MCF 10A (cell line): ENCODE data around the gene NDRG3. TPM values are rescaled to one million over a fixed set of nuclear protein-coding genes. Genes with fewer than 3 reads are reported as not detected.

ENCODE experiments used
- BruUV-seq: library from RNA; stranded (reverse); fragments of 400-500 nt; replicated peaks from 2 replicates; lab custom pipeline; 2021; lab: Mats Ljungman, UMichigan
- CTCF ChIA-PET: fragments of 300-600 bp; sonication (Branson Sonifier 250); formaldehyde crosslinking; extraction: SDS; loops from one replicate; lab custom pipeline; 2021; ENCODE audit warnings: antibody characterized with exemption, inconsistent platforms; lab: Yijun Ruan, JAX
- POLR2A ChIA-PET: fragments of 300-600, 350-650 bp; sonication (Branson Sonifier 250); formaldehyde crosslinking; extraction: SDS; loops from one replicate; lab custom pipeline; 2020; ENCODE audit warnings: antibody characterized with exemption, inconsistent platforms; lab: Yijun Ruan, JAX
- DNase-seq: peaks from one replicate; pipeline ENCODE4 v3.0.0-alpha.2; 2018; ENCODE audit not compliant: unreplicated experiment
- H3K27ac Mint-ChIP-seq: one replicate; pipeline ENCODE4 v1.8.0; 2022; ENCODE audit warnings: mild to moderate bottlenecking, low read depth, mixed read lengths; ENCODE audit not compliant: unreplicated experiment
- H3K27me3 Mint-ChIP-seq: one replicate; pipeline ENCODE4 v1.8.0; 2022; ENCODE audit warnings: mixed read lengths; ENCODE audit not compliant: insufficient read depth, unreplicated experiment
- H3K36me3 Mint-ChIP-seq: one replicate; pipeline ENCODE4 v1.8.0; 2022; ENCODE audit warnings: mild to moderate bottlenecking, moderate library complexity, mixed read lengths; ENCODE audit not compliant: insufficient read depth, unreplicated experiment
- H3K4me1 Mint-ChIP-seq: one replicate; pipeline ENCODE4 v1.8.0; 2022; ENCODE audit warnings: mixed read lengths; ENCODE audit not compliant: insufficient read depth, unreplicated experiment
- H3K4me3 Mint-ChIP-seq: one replicate; pipeline ENCODE4 v1.8.0; 2022; ENCODE audit warnings: mild to moderate bottlenecking, moderate library complexity, mixed read lengths; ENCODE audit not compliant: unreplicated experiment
- H3K9me3 Mint-ChIP-seq: one replicate; pipeline ENCODE4 v1.8.0; 2022; ENCODE audit warnings: mixed read lengths; ENCODE audit not compliant: unreplicated experiment
- CTCF ChIP-seq: fragments of 200-600 bp; IDR thresholded peaks from one replicate; pipeline ENCODE4 v1.8.0; 2022; ENCODE audit warnings: antibody characterized with exemption, mild to moderate bottlenecking; ENCODE audit not compliant: unreplicated experiment
- intact Hi-C: fragments of 100-400 bp; cut with micrococcal nuclease; formaldehyde crosslinking; loops from 2 replicates; pipeline ENCODE4 v1.14.1; 2022
- total RNA-seq: library from RNA; stranded (reverse); gene quantifications from 2 replicates; pipeline ENCODE4 v1.2.3, GENCODE V29; 2022

NDRG3 gene
- total RNA-seq, 1 experiment from 2014 or later = 10.3 TPM

- H3K27me3 Mint-ChIP-seq = no peaks in the 10 kb centered on the region
- H3K9me3 Mint-ChIP-seq = no peaks in the 10 kb centered on the region
- ChIA-PET CTCF (interaction anchor here (0.6 to 4.6 kb wide), 29 partner anchors 9 to 1169 kb away, joined by 3 to 58 read pairs (median 5); partner anchors contain the start of gene TGIF2), POLR2A (interaction anchor here (0.6 to 4.3 kb wide), 25 partner anchors 9 to 651 kb away, joined by 3 to 67 read pairs (median 7); partner anchors contain the start of genes AAR2, DSN1, NDRG3 and SCAND1)
- no peak for TF ChIP-seq CTCF
- peak overlapping the region; percentile 99 for H3K4me3 Mint-ChIP-seq
- peak overlapping the region; percentile 98 for H3K27ac Mint-ChIP-seq
- TSS peak; percentile 87 for BruUV-seq
- peak; percentile 26 for DNase-seq
- intact Hi-C loops = loop anchor here (1.0 kb wide), 1 partner anchor 49 kb away; no protein-coding TSS in a partner anchor
- H3K36me3 Mint-ChIP-seq = peaks cover 26% of the 10 kb centered on the region
- peaks cover 4% of the 10 kb centered on the region for H3K4me1 Mint-ChIP-seq
These were observed 140.9 kb downstream of the NDRG3 start for GRCh38 chr20:36604952-36605398.

Other genes starting within 250 kb of the NDRG3 start
- gene MYL9, start 204.6 kb downstream of the NDRG3 start, total RNA-seq = 4.3 and 7.9 TPM in 2 replicates
- gene TGIF2, start 172.5 kb downstream of the NDRG3 start, total RNA-seq = 5.9 and 9.7 TPM in 2 replicates
- gene RAB5IF, start 140.3 kb downstream of the NDRG3 start, total RNA-seq = 112 and 125 TPM in 2 replicates
- gene SLA2, start 99.9 kb downstream of the NDRG3 start, total RNA-seq = not detected in 2 replicates
- 7.8 and 8.4 TPM in 2 replicates for gene DSN1, start 27.7 kb upstream of the NDRG3 start, total RNA-seq
- gene TLDC2, start 130.0 kb upstream of the NDRG3 start, total RNA-seq = not detected in 2 replicates
- gene SAMHD1, start 205.6 kb upstream of the NDRG3 start, total RNA-seq = 2.6 and 3.5 TPM in 2 replicates